Tibial artery (tissue), 4 donors: Measurements from ENCODE around the gene SCN2B.

Experiments
- DNase-seq, 2 donors: peaks; one replicate each; pipeline ENCODE4 v3.0.0-alpha.2; 2019
- H3K27ac ChIP-seq, 2 donors: fragments of 200-600 bp; sonication (generic) in 1 of 2; 1 replicate in 1 of 2; 2 replicates in 1 of 2; pipeline ENCODE4 v1.5.1; 2018 to 2019; ENCODE audit warnings: mild to moderate bottlenecking in 1 of 2
- H3K27me3 ChIP-seq, 2 donors: fragments of 200-600 bp; sonication (generic) in 1 of 2; one replicate each; pipeline versions ENCODE4 v1.5.1 to v1.6.0; 2016 to 2019
- H3K36me3 ChIP-seq, 3 donors: fragments of 200-600 bp; sonication (generic) in 2 of 3; one replicate each; pipeline ENCODE4 v1.5.1; 2016 to 2019; ENCODE audit warnings: mild to moderate bottlenecking in 2 of 3
- H3K4me1 ChIP-seq, 4 donors: fragments of 200-600 bp; sonication (generic) in 2 of 4; 1 replicate in 3 of 4; 2 replicates in 1 of 4; pipeline ENCODE4 v1.5.1; 2016 to 2019
- H3K4me3 ChIP-seq, 2 donors: fragments of 200-600 bp; sonication (generic) in 1 of 2; 1 replicate in 1 of 2; 2 replicates in 1 of 2; pipeline ENCODE4 v1.5.1; 2018 to 2019; ENCODE audit warnings: mild to moderate bottlenecking in 2 of 2
- H3K9me3 ChIP-seq, 3 donors: fragments of 200-600 bp; sonication (generic) in 1 of 3; one replicate each; pipeline ENCODE4 v1.5.1; 2016 to 2019
- CTCF ChIP-seq, 2 experiments: fragments of 200-600 bp in 1 of 2; fragments of 450-650 bp in 1 of 2; IDR thresholded peaks; one replicate each; pipeline ENCODE4 v1.5.1; 2017 to 2019; ENCODE audit warnings: antibody characterized with exemption in 2 of 2, mild to moderate bottlenecking in 1 of 2, moderate library complexity in 1 of 2
- intact Hi-C: fragments of 100-400 bp; cut with DNase I; formaldehyde crosslinking; loops from one replicate; pipeline ENCODE4 v1.15.0; 2023; ENCODE audit warnings: low total_unique reads

The SCN2B gene

GRCh38 chr11:118148856-118149255 is 27.6 kb downstream of the SCN2B start:
- Histone ChIP-seq H3K4me1 (peaks cover 0 to 33% (median 27%) of the 10 kb centered on the region in 4 donors), H3K27ac (no peak overlapping the region), H3K9me3 (no peaks in the 10 kb centered on the region), H3K4me3 (no peak overlapping the region), H3K36me3 (no peaks in the 10 kb centered on the region), H3K27me3 (peaks cover 0 to 66% of the 10 kb centered on the region in 2 donors)
- DNase-seq, result no peak
- TF ChIP-seq CTCF (IDR thresholded peaks at IDR 0.05), result no peak
- intact Hi-C loops, result no loop called here

- Histone ChIP-seq H3K4me3 (no peak overlapping the region), H3K36me3 (no peaks in the 10 kb centered on the region), H3K27me3 (peaks cover 0 to 63% of the 10 kb centered on the region in 2 donors), H3K9me3 (no peaks in the 10 kb centered on the region), H3K27ac (no peak overlapping the region), H3K4me1 (peaks cover 0 to 30% (median 23%) of the 10 kb centered on the region in 4 donors)
- no peak for DNase-seq
- intact Hi-C loops, result no loop called here
- no peak for TF ChIP-seq CTCF (IDR thresholded peaks at IDR 0.05)
Measured at GRCh38 chr11:118148240-118148639, 28.2 kb downstream of the SCN2B start.

GRCh38 chr11:118147502-118147901 is 28.9 kb downstream of the SCN2B start:
- Histone ChIP-seq H3K4me3 (no peak overlapping the region), H3K9me3 (no peaks in the 10 kb centered on the region), H3K27me3 (peaks cover 0 to 62% of the 10 kb centered on the region in 2 donors), H3K4me1 (peaks cover 0 to 22% (median 16%) of the 10 kb centered on the region in 4 donors), H3K27ac (no peak overlapping the region), H3K36me3 (no peaks in the 10 kb centered on the region)
- no peak for TF ChIP-seq CTCF (IDR thresholded peaks at IDR 0.05)
- no peak for DNase-seq
- intact Hi-C loops, result no loop called here

- peaks cover 0 to 59% of the 10 kb centered on the region in 2 donors for H3K27me3 ChIP-seq
- DNase-seq, result no peak
- no peak for TF ChIP-seq CTCF (IDR thresholded peaks at IDR 0.05)
- intact Hi-C loops, result no loop called here
- H3K4me1 ChIP-seq, result peaks cover 0 to 15% (median 11%) of the 10 kb centered on the region in 4 donors
- no peak overlapping the region for H3K27ac ChIP-seq
- H3K4me3 ChIP-seq, result no peak overlapping the region
- no peaks in the 10 kb centered on the region for H3K36me3 ChIP-seq
- H3K9me3 ChIP-seq, result no peaks in the 10 kb centered on the region
Measured at GRCh38 chr11:118146554-118146953, 29.9 kb downstream of the SCN2B start.

- intact Hi-C loops, result no loop called here
- no peaks in the 10 kb centered on the region for H3K36me3 ChIP-seq
- peak overlapping the region; percentile 48 to 58 for H3K4me3 ChIP-seq
- peaks cover 0 to 59% of the 10 kb centered on the region in 2 donors for H3K27me3 ChIP-seq
- peak; percentile 89 to 94 for TF ChIP-seq CTCF (IDR thresholded peaks at IDR 0.05)
- H3K27ac ChIP-seq, result no peak overlapping the region
- peak; percentile 77 to 80 for DNase-seq
- H3K4me1 ChIP-seq, result peaks cover 0 to 15% (median 11%) of the 10 kb centered on the region in 4 donors
- no peaks in the 10 kb centered on the region for H3K9me3 ChIP-seq
Measured at GRCh38 chr11:118145285-118146227, 30.9 kb downstream of the SCN2B start.
